IPS-18c (cell line): ENCODE measurements around the gene PAK4.
"Not testable (repeated sequence)": the region's sequence is repeated elsewhere in the genome, so short reads cannot be mapped to it uniquely, and the experiment has no call there.

Experiments
- H3K4me3 ChIP-seq: 2 replicates; pipeline ENCODE4 v1.7.0; 2013; ENCODE audit warnings: low read depth, mild to moderate bottlenecking, low read length, moderate library complexity; ENCODE audit not compliant: insufficient read depth
- H3K9me3 ChIP-seq: one replicate; pipeline ENCODE4 v1.6.1; 2013; ENCODE audit warnings: mild to moderate bottlenecking, low read length, moderate library complexity; ENCODE audit not compliant: control insufficient read depth, insufficient read depth

PAK4 gene

DNA sequence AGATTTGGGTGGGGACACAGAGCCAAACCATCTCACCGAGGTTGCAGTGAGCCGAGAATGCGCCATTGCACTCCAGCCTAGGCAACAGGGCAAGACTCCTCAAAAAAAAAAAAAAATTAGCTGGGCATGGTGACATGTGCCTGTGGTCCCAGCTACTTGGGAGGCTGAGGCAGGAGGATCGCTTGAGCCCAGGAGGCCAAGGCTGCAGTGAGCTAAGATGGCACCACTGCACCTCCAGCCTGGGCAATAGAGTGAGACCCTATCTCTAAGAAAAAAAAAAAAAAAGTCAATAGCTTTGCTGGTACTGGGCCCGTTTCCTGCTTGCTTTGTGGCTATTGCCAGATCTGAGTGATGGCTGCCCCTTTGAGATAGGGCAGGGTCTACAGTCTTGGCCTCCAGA lies 28.3 kb upstream of the PAK4 start:
- Histone ChIP-seq H3K4me3 (no peak overlapping the region), H3K9me3 (peaks cover 3% of the 10 kb centered on the region)

GRCh38 chr19:39097721-39098120 lies 27.9 kb upstream of the PAK4 start:
- peaks cover 3% of the 10 kb centered on the region for H3K9me3 ChIP-seq
- H3K4me3 ChIP-seq = no peak overlapping the region

GRCh38 chr19:39098365-39099269 lies 27.0 kb upstream of the PAK4 start:
- Histone ChIP-seq H3K9me3 (peaks cover 3% of the 10 kb centered on the region), H3K4me3 (no peak overlapping the region)

DNA sequence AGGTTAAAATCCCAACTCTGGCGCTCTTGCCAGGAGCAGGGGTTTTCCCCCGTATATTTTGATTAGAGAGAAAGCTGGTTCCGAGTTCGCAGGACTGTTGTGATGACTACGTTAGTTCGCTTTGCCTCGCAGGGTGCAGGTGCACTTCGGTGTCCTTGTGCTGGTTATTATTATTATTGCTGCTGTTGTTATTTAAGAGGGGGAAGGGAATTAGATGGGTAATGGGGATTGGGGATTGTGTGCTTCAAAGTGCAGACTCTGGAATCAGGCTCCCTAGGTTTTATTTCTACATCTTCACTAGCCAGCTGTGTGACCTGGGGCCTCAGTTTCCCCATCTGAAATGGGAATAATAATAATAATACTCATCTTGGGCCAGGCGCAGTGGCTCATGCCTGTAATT lies 26.2 kb upstream of the PAK4 start:
- Histone ChIP-seq H3K4me3 (no peak overlapping the region), H3K9me3 (peaks cover 3% of the 10 kb centered on the region)

DNA sequence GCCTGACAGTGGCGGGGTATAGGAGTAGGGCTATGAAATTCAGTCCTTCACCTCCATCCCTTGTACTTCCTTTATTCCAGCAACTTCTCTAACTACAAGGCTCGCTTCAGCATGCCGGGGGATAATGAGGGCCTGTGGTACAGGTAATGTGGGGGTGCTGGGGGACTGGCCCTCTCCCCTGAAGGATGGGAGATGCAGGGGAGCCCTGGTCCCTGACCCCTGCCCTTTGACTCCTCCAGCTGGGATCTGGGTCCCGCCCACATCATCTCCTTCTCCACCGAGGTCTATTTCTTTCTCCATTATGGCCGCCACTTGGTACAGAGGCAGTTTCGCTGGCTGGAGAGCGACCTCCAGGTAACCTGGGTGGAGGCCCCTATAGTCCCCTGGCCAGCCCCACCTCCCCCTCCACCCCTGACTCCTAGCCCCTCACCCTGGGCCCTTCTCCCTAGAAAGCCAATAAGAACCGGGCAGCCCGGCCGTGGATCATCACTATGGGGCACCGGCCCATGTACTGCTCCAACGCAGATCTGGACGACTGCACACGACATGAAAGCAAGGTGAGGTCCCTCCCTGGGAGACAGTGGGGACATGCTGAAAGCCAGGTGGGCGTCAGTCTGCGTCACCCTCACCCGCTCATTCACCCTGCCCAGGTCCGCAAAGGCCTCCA lies 25.0 kb upstream of the PAK4 start:
- H3K9me3 ChIP-seq = peaks cover 3% of the 10 kb centered on the region
- no peak overlapping the region for H3K4me3 ChIP-seq

DNA sequence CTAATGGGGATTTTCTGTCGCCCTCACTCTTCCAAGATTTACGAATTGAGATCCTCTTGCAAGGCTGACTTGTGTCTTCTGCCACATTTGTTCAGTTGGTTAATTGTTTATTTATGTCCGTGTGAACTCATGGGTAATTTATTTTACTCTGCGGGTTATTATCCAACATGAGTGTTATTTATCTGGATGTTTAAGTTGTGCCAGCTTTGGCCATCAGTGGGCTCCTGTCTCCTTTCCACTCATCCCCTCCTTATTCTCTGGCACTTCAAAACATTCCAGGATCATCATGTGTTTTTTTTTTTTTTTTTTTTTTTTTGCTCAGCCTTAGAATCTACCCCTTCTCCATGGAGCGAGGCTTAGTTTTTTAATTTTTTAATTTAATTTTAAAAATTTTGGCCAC lies 22.4 kb upstream of the PAK4 start:
- no peaks in the 10 kb centered on the region for H3K9me3 ChIP-seq
- H3K4me3 ChIP-seq = no peak overlapping the region

- H3K4me3 ChIP-seq = no peak overlapping the region
- no peaks in the 10 kb centered on the region for H3K9me3 ChIP-seq
Measured at GRCh38 chr19:39104186-39104596, 21.4 kb upstream of the PAK4 start.

DNA sequence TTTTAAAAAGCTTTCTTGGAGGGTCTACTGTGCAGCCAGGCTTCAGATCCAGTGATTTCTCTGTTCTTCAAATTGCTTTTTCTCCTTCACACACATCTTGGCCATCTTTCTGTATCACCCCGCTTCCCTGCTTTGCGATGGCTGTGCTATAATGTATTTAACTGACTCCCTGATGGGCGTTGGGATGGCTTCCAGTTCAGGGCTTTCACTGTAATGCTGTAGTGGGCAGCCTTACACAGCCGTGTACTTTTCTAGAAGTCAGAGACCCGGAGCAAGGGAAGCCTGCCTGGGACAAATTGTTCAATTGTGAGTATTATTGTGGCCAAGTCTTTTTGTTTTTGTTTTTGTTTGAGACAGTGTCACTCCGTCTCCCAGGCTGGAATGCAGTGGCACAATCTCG lies 19.4 kb upstream of the PAK4 start:
- Histone ChIP-seq H3K4me3 (no peak overlapping the region), H3K9me3 (no peaks in the 10 kb centered on the region)

DNA sequence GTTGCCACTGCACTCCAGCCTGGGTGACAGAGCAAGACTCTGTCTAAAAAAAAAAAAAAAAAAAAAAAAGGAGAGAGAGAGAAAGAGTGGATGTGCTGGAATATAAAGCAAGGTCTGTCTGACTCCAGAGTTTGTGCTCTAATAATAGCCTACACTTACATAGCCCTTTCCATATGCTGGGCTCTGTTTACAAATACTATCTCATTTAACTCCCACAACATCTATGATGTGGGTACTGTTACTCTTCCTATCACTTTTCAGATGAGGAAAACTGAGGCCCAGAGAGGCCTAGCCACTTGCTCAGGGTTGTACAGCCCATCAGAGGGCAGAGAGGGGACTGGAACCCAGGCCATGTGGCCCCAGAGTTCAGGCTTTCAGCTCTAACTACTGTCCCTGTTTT lies 15.9 kb upstream of the PAK4 start:
- no peaks in the 10 kb centered on the region for H3K9me3 ChIP-seq
- no peak overlapping the region for H3K4me3 ChIP-seq

GRCh38 chr19:39110263-39110967 lies 15.2 kb upstream of the PAK4 start:
- Histone ChIP-seq H3K4me3 (no peak overlapping the region), H3K9me3 (no peaks in the 10 kb centered on the region)

DNA sequence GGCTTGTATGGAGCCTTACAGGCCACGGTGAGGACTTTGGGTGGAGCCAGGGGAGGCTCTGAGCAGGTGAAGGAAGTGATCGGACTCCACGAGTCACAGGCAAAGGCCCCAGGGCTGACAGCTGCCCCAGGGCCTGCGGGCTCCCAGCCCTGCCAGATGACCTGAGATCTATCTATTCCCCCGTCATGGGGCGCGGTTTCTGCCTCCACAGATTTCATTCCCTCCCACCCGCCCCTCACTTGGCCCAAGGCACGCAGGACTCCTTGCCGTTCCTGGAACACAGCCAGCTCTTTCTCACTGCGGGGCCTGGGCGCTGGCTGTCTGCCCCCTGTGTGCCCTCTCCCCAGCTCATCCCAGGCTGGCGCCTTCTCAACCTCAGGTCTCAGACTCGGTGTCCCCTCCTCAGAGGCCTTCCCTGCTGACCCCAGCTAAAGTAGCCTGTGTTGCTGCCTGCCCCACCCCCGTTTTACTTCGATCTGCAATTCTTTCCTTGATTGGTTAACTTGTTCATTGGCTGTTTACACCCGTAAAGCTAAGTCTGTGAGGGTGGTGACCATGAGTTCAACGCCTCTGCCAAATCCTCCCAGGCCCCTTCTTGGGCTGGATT lies 13.9 kb upstream of the PAK4 start:
- no peak overlapping the region for H3K4me3 ChIP-seq

GRCh38 chr19:39112338-39112890 lies 13.2 kb upstream of the PAK4 start:
- H3K9me3 ChIP-seq = no peaks in the 10 kb centered on the region

More for the DNA sequence above, 13.9 kb upstream of the PAK4 start:
- no peaks in the 10 kb centered on the region for H3K9me3 ChIP-seq

GRCh38 chr19:39113199-39113598 lies 12.4 kb upstream of the PAK4 start:
- H3K9me3 ChIP-seq = no peaks in the 10 kb centered on the region
- H3K4me3 ChIP-seq = no peak overlapping the region

More at GRCh38 chr19:39112338-39112890, 13.2 kb upstream of the PAK4 start:
- no peak overlapping the region for H3K4me3 ChIP-seq

- Histone ChIP-seq H3K4me3 (no peak overlapping the region), H3K9me3 (no peaks in the 10 kb centered on the region)
Measured at GRCh38 chr19:39115105-39115847, 10.3 kb upstream of the PAK4 start.

DNA sequence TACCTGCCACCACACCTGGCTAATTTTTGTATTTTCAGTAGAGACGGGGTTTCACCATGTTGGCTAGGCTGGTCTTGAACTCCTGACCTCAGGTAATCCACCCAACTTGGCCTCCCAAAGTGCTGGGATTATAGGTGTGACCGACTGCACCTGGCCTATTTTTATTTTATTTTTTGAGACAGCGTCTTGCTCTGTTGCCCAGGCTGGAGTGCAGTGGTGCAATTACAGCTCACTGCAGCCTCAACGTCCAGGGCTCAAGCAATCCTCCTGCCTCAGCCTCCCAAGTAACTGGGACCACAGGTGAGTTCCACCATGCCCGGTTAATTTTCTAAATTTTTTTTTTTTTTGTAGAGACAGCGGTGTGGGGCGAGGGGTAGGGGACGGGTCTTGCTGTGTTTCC lies 8.6 kb upstream of the PAK4 start:
- not testable (repeated sequence) for H3K4me3 ChIP-seq, H3K9me3 ChIP-seq

DNA sequence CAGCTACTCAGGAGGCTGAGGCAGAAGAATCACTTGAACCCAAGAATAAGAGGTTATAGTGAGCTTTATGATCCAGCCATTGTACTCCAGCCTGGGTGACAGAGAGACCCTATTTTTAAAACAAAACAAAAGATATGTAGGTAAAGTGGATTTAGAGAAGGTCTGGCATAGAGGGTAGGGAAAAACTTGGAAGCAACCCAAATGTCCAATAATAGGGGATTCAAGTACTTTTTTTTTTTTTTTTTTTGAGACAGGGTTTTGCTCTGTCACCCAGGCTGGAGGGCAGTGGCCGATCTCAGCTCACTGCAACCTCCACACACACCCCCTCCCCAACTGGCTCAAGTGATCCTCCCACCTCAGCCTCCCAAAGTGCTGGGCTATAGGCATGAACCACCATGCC lies 5.8 kb upstream of the PAK4 start:
- H3K4me3 ChIP-seq = no peak overlapping the region
- H3K9me3 ChIP-seq = no peaks in the 10 kb centered on the region
